ENCODE data around the gene FAM167B. TPM values are rescaled to one million over a fixed set of nuclear protein-coding genes. Genes with fewer than 3 reads are reported as not detected.

Gene FAM167B
- total RNA-seq = 10 to 100 TPM in 1 of 2 donors, 1 to 10 TPM in 1; 9.6 to 11.8 TPM
- polyA plus RNA-seq = 1 to 10 TPM; 3.6 to 3.8 TPM
- long read RNA-seq, donor 1, partial matches to known transcripts = 1 of 5 reads
- long read RNA-seq, donor 1, other reads (novel, unspliced or antisense) = 0 of 5 reads
- long read RNA-seq, donor 2, partial matches to known transcripts = 1 of 4 reads
- long read RNA-seq, donor 2, other reads (novel, unspliced or antisense) = 0 of 4 reads

DNA sequence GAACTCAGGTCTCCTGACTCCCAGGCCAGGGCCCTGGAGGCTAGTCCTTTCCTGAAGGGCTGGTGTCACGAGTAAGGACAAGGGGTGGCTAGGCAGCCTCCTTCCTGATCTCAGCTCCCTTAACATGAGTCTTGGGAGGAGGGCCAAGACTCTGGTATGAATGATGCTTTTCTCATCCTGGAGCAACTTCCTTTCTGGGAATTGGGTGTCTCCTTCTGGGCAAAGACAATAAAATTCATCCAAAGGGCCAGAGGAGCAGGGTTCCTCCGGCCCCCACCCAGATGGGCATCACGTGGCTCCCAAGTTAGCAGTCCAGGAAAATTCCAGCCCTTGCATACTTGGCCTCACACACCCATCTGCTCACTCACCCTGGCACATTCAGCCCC is at the start of gene FAM167B:
Gene FAM167B (plus strand): TSS at position 335 of the 386 bp plus-strand sequence. CDS start 200 bp downstream, outside the sequence.
- DNase-seq (peak; percentile 59 to 80), ATAC-seq (ENCODE audit: low FRiP score) (peak; percentile 70)
- H3K4me1 ChIP-seq (ENCODE audit: control insufficient read depth in 1 of 2, insufficient read depth in 2 of 2, low read length in 2 of 2) = no peaks in the 10 kb centered on the region
- 46 to 58% methylated on average over 3 of the region's 3 CpGs for WGBS, 2 donors
- H3K27me3 ChIP-seq (ENCODE audit: control insufficient read depth in 1 of 2, insufficient read depth in 2 of 2, low read length in 1 of 2) = no peaks in the 10 kb centered on the region
- no peak within 1 kb of the TSS for H3K27ac ChIP-seq (ENCODE audit: low read depth in 1 of 2, low read length in 2 of 2)
- no peak within 1 kb of the TSS for H3K4me3 ChIP-seq (ENCODE audit: low read length in 2 of 2)
- intact Hi-C loops (cut with DNase I) = no loop called here
- H3K9me3 ChIP-seq (ENCODE audit: control insufficient read depth, low read length) = no peaks in the 10 kb centered on the region
- H3K36me3 ChIP-seq (ENCODE audit: control insufficient read depth in 1 of 2, insufficient read depth in 2 of 2, low read length in 1 of 2) = no peaks in the 10 kb centered on the region

DNA sequence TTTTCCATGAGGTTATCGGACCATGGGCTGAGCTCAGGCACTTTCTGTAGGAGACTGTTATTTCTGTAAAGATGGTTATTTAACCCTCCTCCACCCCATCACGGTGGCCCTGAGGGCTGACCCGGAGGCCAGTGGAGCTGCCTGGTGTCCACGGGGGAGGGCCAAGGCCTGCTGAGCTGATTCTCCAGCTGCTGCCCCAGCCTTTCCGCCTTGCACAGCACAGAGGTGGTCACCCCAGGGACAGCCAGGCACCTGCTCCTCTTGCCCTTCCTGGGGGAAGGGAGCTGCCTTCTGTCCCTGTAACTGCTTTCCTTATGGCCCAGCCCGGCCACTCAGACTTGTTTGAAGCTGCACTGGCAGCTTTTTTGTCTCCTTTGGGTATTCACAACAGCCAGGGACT is 49.2 kb upstream of the FAM167B start:
- H3K27me3 ChIP-seq (ENCODE audit: control insufficient read depth in 1 of 2, insufficient read depth in 2 of 2, low read length in 1 of 2) = no peaks in the 10 kb centered on the region
- no peaks in the 10 kb centered on the region for H3K9me3 ChIP-seq (ENCODE audit: control insufficient read depth, low read length)
- H3K36me3 ChIP-seq (ENCODE audit: control insufficient read depth in 1 of 2, insufficient read depth in 2 of 2, low read length in 1 of 2) = peaks cover 4 to 13% of the 10 kb centered on the region in 2 donors
- ATAC-seq (ENCODE audit: low FRiP score) (no peak), DNase-seq (no peak)
- WGBS, 2 donors = 59 to 70% methylated on average over 6 of the region's 6 CpGs
- no peak overlapping the region for H3K4me3 ChIP-seq (ENCODE audit: low read length in 2 of 2)
- no peak overlapping the region for H3K27ac ChIP-seq (ENCODE audit: low read depth in 1 of 2, low read length in 2 of 2)
- intact Hi-C loops (cut with DNase I) = no loop called here
- H3K4me1 ChIP-seq (ENCODE audit: control insufficient read depth in 1 of 2, insufficient read depth in 2 of 2, low read length in 2 of 2) = no peaks in the 10 kb centered on the region

DNA sequence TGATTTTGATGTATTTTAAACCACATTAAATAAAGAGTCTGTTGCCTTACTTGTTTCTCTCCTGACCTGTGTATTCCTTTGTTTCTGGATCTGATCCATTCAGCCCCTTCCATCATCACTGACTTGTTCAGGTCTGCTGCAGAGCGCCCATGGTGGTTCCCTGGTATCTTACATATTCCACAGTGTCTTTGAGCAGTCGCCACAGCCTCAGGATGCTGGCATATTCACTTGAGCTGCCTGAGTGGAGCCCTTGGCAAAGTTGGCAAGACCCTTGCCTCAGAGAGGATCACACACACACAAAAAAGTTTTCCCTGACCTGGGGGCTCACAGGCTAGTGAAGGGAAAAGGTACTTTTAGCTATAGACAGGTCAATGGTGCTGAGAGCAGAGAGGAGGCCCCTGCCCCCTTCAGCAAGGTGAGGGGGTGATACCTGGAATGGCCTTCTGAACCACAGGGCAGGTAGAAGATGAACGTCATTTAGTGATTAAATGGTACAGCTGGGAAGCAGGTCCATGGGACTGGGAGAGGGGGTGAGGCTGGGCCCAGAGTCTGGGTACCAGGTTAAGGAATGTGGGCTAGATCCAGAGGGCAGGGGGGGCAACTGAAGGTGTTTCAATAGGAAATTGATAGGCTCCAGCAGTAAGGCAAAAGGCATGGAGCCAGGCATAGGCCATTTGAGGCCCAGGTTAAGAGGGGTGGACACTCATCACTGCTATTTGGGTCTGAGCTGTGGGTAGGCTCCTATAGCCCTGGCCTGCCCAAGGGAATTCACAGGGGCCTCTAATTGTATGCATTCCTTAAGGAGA is 48.6 kb upstream of the FAM167B start:
- ATAC-seq (ENCODE audit: low FRiP score) (no peak), DNase-seq (no peak)
- 62 to 77% methylated on average over 3 of the region's 3 CpGs for WGBS, 2 donors
- Histone ChIP-seq H3K27ac (ENCODE audit: low read depth in 1 of 2, low read length in 2 of 2) (no peak overlapping the region), H3K4me3 (ENCODE audit: low read length in 2 of 2) (no peak overlapping the region), H3K4me1 (ENCODE audit: control insufficient read depth in 1 of 2, insufficient read depth in 2 of 2, low read length in 2 of 2) (no peaks in the 10 kb centered on the region), H3K27me3 (ENCODE audit: control insufficient read depth in 1 of 2, insufficient read depth in 2 of 2, low read length in 1 of 2) (no peaks in the 10 kb centered on the region), H3K36me3 (ENCODE audit: control insufficient read depth in 1 of 2, insufficient read depth in 2 of 2, low read length in 1 of 2) (peaks cover 4 to 10% of the 10 kb centered on the region in 2 donors), H3K9me3 (ENCODE audit: control insufficient read depth, low read length) (no peaks in the 10 kb centered on the region)
- intact Hi-C loops (cut with DNase I) = no loop called here

DNA sequence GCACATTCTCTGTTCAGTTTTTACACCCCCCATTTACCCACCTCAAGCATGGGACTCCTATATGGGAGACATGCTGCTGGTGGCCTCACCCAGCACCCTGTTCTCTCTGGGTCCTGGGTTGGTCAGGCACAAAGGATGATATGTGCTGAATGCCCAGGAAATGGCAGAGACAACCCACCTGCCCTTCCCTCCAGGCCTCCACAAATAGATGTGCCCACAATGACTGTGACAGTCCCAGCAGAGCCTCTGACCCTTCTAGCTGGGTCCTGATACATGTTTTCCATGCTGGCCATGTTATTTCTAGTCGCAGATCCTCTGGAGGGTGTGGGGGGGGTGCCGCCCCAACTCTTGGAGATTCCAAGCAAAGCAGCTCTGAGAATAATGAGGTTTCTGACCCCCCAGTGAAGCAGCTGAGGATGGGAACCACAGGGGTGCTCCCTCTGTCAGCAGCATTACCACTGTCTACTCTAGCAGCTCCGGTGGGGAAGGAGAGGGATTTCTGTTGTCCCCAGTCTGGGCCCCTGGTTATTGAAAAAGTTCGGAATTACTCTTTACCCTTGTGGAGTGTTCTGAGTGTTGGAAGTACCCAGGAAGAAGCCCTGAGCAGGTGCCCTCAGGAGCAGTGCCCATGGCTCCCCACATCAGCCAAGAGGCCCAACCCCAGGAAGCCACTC is 47.8 kb upstream of the FAM167B start:
- peaks cover 4 to 8% of the 10 kb centered on the region in 2 donors for H3K36me3 ChIP-seq (ENCODE audit: control insufficient read depth in 1 of 2, insufficient read depth in 2 of 2, low read length in 1 of 2)
- H3K27me3 ChIP-seq (ENCODE audit: control insufficient read depth in 1 of 2, insufficient read depth in 2 of 2, low read length in 1 of 2) = no peaks in the 10 kb centered on the region
- WGBS, 2 donors = 51% methylated on average over 4 of the region's 4 CpGs
- no peak overlapping the region for H3K4me3 ChIP-seq (ENCODE audit: low read length in 2 of 2)
- no peak for ATAC-seq (ENCODE audit: low FRiP score)
- no peaks in the 10 kb centered on the region for H3K9me3 ChIP-seq (ENCODE audit: control insufficient read depth, low read length)
- H3K4me1 ChIP-seq (ENCODE audit: control insufficient read depth in 1 of 2, insufficient read depth in 2 of 2, low read length in 2 of 2) = no peaks in the 10 kb centered on the region
- no peak overlapping the region for H3K27ac ChIP-seq (ENCODE audit: low read depth in 1 of 2, low read length in 2 of 2)
- no peak for DNase-seq
- intact Hi-C loops (cut with DNase I) = no loop called here

DNA sequence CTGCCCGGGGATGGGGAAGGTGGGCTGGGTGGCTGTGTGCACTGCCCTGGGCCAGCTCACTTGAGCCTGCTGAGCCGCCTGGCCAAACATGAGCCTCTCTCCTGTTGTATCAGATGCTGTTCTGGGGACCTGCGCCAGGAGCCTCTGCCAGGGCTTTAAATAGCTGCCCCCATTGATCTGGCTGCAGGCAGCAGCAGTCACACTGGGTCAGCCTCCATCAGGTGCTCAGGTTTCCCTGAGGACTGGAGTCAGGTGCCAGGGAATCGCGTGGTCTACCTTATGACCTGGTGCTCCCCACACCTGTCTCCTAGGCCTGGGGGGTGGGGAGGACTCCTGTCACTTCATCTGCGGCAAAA is 47.3 kb upstream of the FAM167B start:
- H3K27ac ChIP-seq (ENCODE audit: low read depth in 1 of 2, low read length in 2 of 2) = no peak overlapping the region
- intact Hi-C loops (cut with DNase I) = no loop called here
- 13 to 18% methylated on average over 6 of the region's 6 CpGs for WGBS, 2 donors
- H3K4me3 ChIP-seq (ENCODE audit: low read length in 2 of 2) = no peak overlapping the region
- H3K4me1 ChIP-seq (ENCODE audit: control insufficient read depth in 1 of 2, insufficient read depth in 2 of 2, low read length in 2 of 2) = no peaks in the 10 kb centered on the region
- ATAC-seq (ENCODE audit: low FRiP score) (no peak), DNase-seq (peak in 1 of 2 donors; percentile 61)
- no peaks in the 10 kb centered on the region for H3K9me3 ChIP-seq (ENCODE audit: control insufficient read depth, low read length)
- peaks cover 4 to 8% of the 10 kb centered on the region in 2 donors for H3K36me3 ChIP-seq (ENCODE audit: control insufficient read depth in 1 of 2, insufficient read depth in 2 of 2, low read length in 1 of 2)
- no peaks in the 10 kb centered on the region for H3K27me3 ChIP-seq (ENCODE audit: control insufficient read depth in 1 of 2, insufficient read depth in 2 of 2, low read length in 1 of 2)

DNA sequence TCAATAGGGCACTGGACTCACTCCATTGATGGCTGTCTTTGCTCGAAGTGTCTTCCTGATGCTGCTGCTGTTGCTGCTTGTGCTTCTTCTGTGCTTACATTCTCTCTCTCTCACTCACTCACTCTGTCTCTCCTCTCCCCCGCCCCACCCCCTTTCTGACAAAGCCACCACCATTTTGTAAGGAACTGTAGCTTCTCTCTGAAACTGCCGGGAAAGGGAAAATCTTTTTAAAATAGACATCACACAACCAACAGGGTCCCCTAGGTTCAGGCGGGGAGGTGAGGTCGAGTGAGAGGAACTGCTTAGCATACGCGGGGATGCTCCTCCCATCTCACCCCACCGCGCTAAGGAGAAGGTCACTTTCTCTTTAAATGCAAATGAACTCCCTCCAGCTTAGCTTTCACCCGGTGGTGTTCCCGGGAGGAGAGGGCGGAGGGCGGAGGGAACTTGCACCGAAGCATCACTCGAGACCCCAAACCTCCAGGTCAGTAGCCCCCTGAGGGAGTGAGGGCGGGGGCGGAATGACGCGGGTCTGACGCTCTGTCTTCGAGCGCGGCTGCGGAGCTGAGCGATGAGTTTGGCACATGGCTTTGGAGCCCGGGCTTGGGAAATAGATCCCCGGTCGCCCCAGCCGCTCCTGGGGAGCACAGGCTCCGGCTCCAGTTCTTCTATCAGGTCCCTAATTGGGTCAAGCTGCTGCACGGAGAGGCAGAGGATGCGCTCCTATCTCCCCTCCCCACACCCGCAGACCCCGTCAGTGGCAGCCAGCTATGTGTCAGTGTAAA is 46.6 kb upstream of the FAM167B start, which contains the start of gene CCDC28B:
Gene CCDC28B (plus strand): TSS at position 370 of the 785 bp plus-strand sequence. CDS start 1,341 bp downstream, outside the sequence.
- Histone ChIP-seq H3K9me3 (ENCODE audit: control insufficient read depth, low read length) (no peaks in the 10 kb centered on the region), H3K4me3 (ENCODE audit: low read length in 2 of 2) (peak within 1 kb of the TSS; percentile 31 to 56), H3K4me1 (ENCODE audit: control insufficient read depth in 1 of 2, insufficient read depth in 2 of 2, low read length in 2 of 2) (no peaks in the 10 kb centered on the region), H3K27me3 (ENCODE audit: control insufficient read depth in 1 of 2, insufficient read depth in 2 of 2, low read length in 1 of 2) (no peaks in the 10 kb centered on the region), H3K27ac (ENCODE audit: low read depth in 1 of 2, low read length in 2 of 2) (peak within 1 kb of the TSS in 1 of 2 donors; percentile 35), H3K36me3 (ENCODE audit: control insufficient read depth in 1 of 2, insufficient read depth in 2 of 2, low read length in 1 of 2) (peaks cover 2 to 4% of the 10 kb centered on the region in 2 donors)
- 0% methylated on average over 34 of the region's 34 CpGs for WGBS, 2 donors
- intact Hi-C loops (cut with DNase I) = no loop called here
- DNase-seq = peak; percentile 78 to 89
- peak; percentile 64 for ATAC-seq (ENCODE audit: low FRiP score)

DNA sequence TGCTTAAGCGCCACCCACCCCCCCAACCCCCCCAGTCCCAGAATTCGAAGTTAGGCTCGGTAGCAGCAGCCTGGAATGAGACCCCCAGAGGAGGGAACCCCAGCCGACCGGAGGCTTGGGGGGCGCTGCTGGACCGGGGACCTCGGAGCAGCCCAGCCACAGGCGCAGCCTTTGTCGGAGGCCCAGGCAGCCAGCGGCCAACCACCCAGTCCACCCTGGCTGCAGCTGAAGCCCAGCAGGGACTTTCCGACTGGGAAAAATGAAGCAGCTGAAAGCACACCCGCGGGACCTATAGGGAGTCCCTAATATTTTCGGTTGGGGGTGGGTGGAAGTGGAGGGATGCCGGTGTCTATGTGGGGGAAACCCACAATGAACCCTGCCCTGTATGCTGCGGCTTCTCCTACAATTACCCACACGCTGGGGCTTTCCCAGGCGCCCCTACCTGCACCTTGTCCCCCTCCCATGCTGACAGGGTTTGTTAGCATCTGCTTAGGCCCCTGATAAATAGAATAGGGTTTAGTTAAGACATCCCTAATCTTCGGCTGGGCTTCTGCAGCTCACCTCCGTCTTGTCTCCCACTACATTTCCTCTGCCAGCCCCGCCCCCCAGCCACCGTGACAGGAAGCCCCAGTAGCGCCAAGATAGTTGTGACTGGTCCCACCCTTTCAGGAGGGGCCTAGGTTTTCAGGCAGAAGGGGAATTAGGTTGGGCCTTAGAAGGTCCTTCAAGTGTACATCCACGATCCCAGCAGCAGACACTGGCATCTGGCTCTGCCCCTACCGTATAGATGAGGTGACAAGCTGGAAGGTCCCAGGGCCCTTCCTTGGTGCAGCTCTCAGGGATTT is 45.8 kb upstream of the FAM167B start:
- intact Hi-C loops (cut with DNase I) = no loop called here
- DNase-seq (peak; percentile 83 to 89), ATAC-seq (ENCODE audit: low FRiP score) (peak; percentile 74)
- H3K4me3 ChIP-seq (ENCODE audit: low read length in 2 of 2) = peak overlapping the region; percentile 31 to 56
- no peaks in the 10 kb centered on the region for H3K27me3 ChIP-seq (ENCODE audit: control insufficient read depth in 1 of 2, insufficient read depth in 2 of 2, low read length in 1 of 2)
- no peaks in the 10 kb centered on the region for H3K4me1 ChIP-seq (ENCODE audit: control insufficient read depth in 1 of 2, insufficient read depth in 2 of 2, low read length in 2 of 2)
- WGBS, 2 donors = 2 to 3% methylated on average over 26 of the region's 26 CpGs
- no peak overlapping the region for H3K27ac ChIP-seq (ENCODE audit: low read depth in 1 of 2, low read length in 2 of 2)
- peaks cover 0 to 2% of the 10 kb centered on the region in 2 donors for H3K36me3 ChIP-seq (ENCODE audit: control insufficient read depth in 1 of 2, insufficient read depth in 2 of 2, low read length in 1 of 2)
- no peaks in the 10 kb centered on the region for H3K9me3 ChIP-seq (ENCODE audit: control insufficient read depth, low read length)

Data from aorta (tissue), 5 donors.